BE2C (cell line): Measurements from ENCODE around the gene KIF17.
A peak's percentile ranks its signal among the peaks of the same experiment; 100 is the strongest.

Source experiments
- DNase-seq: peaks from one replicate; pipeline ENCODE4 v3.0.0-alpha.2; 2020
- H3K27me3 ChIP-seq: fragments of 250-450 bp; sonication (Bioruptor Pico); 2 replicates; pipeline ENCODE4 v1.5.1; 2020; ENCODE audit warnings: mild to moderate bottlenecking
- H3K36me3 ChIP-seq: fragments of 250-450 bp; sonication (Bioruptor Pico); 2 replicates; pipeline ENCODE4 v1.5.1; 2020; ENCODE audit warnings: mild to moderate bottlenecking
- H3K4me1 ChIP-seq: fragments of 250-450 bp; sonication (Bioruptor Pico); 2 replicates; pipeline ENCODE4 v1.5.1; 2020
- H3K4me3 ChIP-seq: 2 replicates; pipeline ENCODE4 v1.5.1; 2011; ENCODE audit warnings: low read depth, low read length
- H3K9me3 ChIP-seq: fragments of 250-450 bp; sonication (Bioruptor Pico); 2 replicates; pipeline ENCODE4 v1.5.1; 2020
- TF ChIP-seq, protein P1 (sequence below): IDR thresholded peaks from 2 replicates; pipeline ENCODE4 v1.5.1; 2012; ENCODE audit warnings: mild to moderate bottlenecking, low read depth, low read length

Gene KIF17

DNA sequence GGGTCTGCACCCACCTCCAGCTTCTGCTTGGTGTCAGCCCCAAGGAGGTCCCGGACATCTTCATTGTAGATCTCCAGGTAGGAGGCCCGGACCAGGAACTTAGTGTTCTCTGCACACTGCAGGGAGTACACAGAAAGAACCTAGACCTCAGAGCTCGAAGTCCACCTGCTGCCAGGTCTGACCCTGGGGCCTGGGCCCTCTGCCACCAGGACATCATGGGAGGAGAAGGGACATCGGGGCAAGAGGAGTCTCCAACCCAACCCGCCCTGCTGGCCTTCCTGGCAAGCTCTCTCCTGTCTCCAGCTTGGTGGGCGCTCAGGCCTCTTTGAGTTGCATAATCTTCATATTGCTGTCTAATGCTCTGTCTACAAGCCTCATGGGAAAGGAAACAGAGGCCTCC, 4.4 kb downstream of the KIF17 start:
- Histone ChIP-seq H3K27me3 (no peaks in the 10 kb centered on the region), H3K4me1 (no peaks in the 10 kb centered on the region), H3K4me3 (no peak overlapping the region), H3K9me3 (no peaks in the 10 kb centered on the region), H3K36me3 (no peaks in the 10 kb centered on the region)
- DNase-seq = no peak
- TF ChIP-seq, protein P1, sequence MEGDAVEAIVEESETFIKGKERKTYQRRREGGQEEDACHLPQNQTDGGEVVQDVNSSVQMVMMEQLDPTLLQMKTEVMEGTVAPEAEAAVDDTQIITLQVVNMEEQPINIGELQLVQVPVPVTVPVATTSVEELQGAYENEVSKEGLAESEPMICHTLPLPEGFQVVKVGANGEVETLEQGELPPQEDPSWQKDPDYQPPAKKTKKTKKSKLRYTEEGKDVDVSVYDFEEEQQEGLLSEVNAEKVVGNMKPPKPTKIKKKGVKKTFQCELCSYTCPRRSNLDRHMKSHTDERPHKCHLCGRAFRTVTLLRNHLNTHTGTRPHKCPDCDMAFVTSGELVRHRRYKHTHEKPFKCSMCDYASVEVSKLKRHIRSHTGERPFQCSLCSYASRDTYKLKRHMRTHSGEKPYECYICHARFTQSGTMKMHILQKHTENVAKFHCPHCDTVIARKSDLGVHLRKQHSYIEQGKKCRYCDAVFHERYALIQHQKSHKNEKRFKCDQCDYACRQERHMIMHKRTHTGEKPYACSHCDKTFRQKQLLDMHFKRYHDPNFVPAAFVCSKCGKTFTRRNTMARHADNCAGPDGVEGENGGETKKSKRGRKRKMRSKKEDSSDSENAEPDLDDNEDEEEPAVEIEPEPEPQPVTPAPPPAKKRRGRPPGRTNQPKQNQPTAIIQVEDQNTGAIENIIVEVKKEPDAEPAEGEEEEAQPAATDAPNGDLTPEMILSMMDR = no peak

DNA sequence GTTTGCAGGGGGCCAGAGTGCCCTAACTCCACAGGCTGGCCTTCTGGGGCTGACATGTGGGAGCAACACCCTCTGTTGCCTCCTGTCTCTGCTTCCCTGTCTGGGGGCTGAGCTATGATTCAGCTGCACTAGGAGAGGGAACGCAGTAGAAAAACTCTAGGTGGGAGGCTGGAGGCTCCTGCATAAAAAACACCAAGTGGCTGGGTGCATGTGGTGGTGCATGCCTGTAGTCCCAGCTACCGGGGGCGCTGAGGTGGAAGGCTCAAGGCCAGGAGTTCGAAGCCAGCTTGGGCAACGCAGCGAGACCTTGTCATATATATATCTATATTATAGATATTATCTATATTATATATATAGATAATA, 5.6 kb downstream of the KIF17 start:
- no peaks in the 10 kb centered on the region for H3K9me3 ChIP-seq
- no peaks in the 10 kb centered on the region for H3K4me1 ChIP-seq
- no peaks in the 10 kb centered on the region for H3K36me3 ChIP-seq
- no peak overlapping the region for H3K4me3 ChIP-seq
- TF ChIP-seq, protein P1 = no peak
- H3K27me3 ChIP-seq = no peaks in the 10 kb centered on the region
- no peak for DNase-seq

DNA sequence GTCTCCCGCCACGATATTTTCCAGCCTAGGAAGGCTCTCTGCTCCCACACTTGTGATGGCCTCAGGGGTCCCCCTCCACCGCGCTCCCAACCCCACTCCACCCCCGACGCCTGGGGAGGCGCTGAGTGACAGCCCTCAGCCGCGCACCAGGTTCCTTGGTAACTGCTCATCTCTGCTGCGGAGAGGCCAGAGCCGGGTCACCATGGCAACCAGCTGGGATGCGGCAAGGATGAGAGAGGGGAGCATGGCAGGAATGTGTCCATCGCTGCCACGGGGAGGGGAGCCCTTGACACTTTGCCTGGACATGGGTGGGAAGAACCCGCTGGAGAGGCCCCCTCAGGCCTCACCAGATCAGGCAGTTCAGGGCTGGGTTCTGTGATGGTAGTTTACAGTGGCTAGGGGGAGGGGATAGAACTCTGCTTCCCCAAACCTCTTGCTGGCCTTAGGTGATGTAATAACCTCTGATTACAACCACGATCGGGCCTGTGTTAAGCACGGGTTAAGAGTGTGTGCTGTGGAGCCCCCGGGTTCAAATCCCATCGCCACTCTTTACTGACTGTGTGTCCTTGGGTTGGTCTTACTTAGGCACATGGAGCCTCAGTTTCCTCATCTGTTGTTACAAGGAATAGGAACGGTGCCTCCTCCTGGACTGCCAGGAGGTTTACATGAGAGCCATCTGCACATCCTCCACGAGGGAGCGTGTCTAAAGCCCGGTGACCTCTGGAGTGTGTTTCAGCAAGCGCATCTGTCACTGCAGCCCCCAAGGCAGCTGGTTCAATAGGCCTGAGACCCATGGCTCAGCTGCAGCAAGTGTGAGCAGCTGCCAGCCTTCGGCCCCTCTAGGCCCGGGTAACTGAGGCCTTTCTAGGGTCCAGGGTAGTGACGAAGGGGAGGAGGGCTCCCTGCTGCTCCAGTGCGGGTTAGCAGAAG, 6.3 kb downstream of the KIF17 start:
- Histone ChIP-seq H3K4me1 (no peaks in the 10 kb centered on the region), H3K9me3 (no peaks in the 10 kb centered on the region), H3K36me3 (no peaks in the 10 kb centered on the region), H3K4me3 (no peak overlapping the region), H3K27me3 (no peaks in the 10 kb centered on the region)
- DNase-seq = peak; percentile 62
- TF ChIP-seq, protein P1 = peak; percentile 17

DNA sequence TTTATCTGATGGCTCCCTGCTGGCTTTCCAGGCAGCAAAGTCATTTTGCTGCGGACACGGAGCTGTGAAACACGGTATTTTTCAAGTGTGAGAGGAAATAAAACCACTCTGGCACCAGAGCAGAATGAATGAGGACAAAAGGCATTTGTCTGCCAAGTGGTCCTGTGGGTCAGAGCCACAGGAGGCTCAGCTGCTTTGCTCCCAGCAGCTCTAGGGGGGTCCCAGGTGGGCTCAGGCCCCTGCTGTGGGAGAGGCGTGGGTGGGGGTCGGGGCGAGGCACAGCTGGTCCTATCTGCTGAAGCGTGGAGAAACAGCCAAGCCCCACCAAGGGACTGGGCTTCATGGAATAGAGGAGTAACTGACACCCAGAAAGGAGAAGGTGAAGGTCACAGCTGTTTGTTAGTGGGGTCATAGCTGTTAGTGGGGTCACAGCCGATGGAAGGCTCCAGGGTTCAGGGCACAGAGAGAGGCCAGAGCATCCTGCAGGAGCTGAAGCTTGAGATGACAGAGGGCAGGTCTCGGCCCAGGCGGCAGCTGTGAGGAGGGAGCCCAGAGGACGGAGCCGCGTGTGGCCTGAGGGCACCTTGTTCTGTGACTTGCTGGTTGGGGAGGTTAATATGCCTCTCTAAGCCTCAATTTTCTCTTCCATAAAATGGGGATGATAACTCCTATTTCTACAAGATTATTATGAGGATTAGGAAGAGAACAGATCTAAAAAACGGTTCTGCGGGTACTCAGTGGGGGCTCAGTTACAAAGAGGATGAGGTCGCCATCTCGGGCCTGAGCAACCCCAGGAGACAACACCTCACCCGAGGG, 7.1 kb downstream of the KIF17 start:
- Histone ChIP-seq H3K9me3 (no peaks in the 10 kb centered on the region), H3K4me1 (no peaks in the 10 kb centered on the region), H3K27me3 (no peaks in the 10 kb centered on the region), H3K36me3 (no peaks in the 10 kb centered on the region), H3K4me3 (no peak overlapping the region)
- TF ChIP-seq, protein P1 = no peak
- no peak for DNase-seq

DNA sequence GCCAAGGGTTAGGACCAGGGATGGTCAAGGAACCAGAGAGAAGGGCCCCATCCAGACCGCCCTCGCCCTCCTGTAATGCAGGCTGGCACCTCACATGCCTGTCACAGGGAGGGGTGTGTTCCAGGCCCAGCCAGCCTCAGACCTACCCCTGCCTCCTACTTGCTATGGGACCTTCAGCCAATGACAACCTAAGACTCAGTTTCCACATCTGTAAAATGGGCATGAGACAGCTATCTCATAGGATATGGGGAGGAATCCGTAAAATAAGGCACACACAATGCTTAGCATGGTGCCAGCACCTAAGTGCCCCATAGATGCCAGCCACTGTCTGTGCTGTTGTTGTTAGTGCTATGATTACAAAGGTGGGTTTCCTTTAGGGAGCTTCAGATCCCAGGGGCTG, 7.9 kb downstream of the KIF17 start:
- Histone ChIP-seq H3K4me1 (no peaks in the 10 kb centered on the region), H3K27me3 (no peaks in the 10 kb centered on the region), H3K9me3 (no peaks in the 10 kb centered on the region), H3K36me3 (no peaks in the 10 kb centered on the region), H3K4me3 (no peak overlapping the region)
- TF ChIP-seq, protein P1 = no peak
- DNase-seq = no peak
